ENCODE measurements around the gene ABCG1.

The ABCG1 gene

DNA sequence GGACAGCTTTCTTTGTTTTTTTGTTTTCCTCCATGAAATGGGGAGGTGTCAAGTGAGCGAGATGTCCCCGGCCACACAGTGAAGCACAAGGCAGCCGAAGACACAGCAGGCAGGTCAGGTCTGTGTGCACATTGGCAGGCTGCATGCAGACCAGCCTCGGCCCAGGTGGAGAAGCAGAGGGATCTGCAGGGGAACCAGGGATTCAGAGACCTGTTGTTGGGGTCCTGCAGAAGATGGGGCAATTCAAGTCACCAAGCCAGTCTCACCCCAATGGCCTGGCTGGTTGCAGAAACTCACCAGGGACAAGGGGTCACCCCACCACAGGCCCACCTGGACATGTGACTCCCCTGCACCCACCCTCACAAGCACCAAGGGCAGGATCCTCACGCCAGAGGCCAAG is 4.0 kb upstream of the ABCG1 start:
- no peak for DNase-seq (ENCODE audit: low read depth)

DNA sequence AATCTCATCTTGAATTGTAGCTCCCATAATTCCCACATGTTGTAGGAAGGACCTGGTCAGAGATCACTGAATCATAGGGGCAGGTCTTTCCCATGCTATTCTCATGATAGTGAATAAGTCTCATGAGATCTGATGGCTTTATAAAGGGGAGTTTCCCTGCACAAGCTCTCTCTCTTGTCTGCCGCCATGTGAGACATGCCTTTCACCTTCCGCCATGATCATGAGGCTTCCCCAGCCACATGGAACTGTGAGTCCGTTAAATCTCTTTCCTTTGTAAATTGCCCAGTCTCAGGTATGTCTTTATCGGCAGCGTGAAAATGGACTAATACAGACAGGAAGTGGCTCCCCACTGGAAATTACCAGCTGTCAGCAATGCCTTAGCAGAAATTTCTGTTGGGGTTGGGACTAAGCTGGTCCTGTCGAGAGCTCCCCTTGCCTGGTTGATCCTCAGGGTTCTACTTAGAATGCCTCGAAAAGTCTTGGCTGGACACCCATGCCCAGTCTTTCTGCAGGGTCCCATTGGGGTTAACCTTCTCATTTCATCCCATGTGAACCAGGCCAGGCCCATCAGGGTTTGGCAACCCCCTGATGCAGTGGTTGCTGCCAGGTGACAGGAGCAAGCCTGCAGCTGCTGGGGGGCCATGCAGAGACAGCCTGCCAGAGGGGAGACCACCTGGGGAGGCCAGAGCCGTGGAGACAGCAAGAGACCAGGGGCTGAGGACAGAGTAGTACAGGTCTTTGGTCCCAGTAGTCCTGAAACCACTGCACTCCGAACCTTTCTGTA is 2.8 kb upstream of the ABCG1 start:
- no peak for DNase-seq (ENCODE audit: low read depth)

DNA sequence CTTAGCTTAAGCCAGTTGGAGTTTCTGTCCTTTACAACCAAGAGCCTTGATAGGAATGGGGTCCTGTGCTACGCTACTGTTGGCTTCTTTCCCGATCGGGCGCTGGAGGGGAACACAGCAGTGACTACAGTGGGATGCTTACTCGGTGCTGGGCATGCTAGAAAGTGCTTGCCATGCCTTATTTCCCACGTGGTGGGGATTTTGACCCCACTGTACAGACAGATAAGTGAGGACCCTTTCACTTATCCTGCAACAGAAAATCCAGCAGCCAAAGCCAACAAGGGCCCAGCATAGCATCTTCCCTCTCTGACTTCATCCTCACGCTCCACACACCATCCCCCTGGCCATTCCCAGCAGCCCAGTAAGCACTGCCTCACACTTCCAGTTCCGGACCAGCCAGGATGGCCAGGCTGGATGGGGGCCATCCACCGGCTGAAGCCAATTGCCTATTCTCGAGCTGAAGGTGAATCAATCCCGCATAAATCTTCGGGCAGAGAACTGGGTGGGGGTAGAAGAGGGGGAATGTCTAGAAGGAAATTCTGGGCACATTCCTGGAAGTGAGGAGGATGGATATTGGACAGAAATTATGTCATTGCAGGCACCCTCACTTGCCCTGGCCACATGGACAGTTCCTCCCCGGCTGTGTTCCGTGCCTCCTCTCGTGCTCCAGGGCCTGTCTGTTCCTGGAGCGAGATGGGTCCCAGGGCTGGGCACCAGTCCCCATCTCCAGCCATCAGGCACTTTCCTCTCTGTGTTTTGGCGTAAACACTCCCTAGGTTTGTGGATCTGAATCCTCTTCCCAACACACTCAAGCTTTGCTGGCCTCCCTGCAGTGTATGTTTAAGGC is 2.0 kb upstream of the ABCG1 start:
- no peak for DNase-seq (ENCODE audit: low read depth)

DNA sequence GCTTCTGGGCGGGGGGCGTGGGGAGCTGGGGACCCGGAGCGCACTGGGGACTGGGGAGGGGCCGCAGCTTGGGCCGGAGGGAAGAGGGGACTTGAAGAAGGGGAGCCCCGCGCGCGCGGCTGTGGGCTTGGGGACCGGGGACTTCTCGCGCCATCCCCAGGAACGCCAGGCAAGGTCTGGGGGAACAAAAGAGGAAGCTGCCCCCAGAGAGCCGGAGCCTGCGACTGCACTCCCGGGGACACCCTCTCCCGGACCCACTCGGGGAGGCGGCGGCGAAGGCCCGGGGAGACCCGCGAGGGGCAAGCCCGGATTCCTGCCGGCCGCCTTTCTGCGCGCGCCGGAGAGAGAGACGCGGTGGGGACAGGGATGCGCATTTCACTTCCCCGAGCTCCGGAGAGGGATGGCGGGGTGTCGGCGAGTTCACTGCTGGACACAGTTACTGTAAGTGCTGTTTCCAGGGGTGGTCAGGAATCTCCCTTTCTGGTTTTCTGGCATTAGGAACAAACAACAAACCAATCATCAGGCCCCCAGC is 732 bp downstream of the ABCG1 start:
- DNase-seq (ENCODE audit: low read depth): no peak

DNA sequence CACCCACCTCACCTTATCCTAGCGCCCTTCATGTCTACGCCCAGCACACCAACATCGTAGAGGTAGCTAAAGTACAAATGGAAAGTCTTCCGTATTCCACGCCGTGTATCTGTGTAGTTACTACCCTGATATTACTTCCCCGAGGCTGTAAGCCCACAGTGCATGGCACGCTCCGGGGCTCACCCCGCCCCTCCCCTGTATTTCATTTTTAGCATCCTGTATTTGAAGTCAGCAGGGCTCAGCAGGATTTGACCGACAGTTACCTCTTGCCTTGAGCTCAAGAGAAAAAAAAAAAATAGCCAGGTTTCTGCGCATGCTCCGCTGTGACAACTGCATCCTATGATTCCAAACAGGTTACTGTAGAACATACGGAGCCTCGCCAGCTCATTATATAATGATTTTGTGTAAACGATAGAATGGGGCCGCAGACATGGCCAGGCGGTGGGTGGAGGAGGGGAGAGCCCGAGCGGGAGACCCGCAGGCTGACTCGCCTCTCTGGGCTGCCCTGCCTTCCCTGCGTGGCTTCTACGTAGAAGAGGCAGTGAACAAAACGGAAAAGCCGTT is 1.3 kb downstream of the ABCG1 start:
- DNase-seq (ENCODE audit: low read depth): peak; percentile 47

DNA sequence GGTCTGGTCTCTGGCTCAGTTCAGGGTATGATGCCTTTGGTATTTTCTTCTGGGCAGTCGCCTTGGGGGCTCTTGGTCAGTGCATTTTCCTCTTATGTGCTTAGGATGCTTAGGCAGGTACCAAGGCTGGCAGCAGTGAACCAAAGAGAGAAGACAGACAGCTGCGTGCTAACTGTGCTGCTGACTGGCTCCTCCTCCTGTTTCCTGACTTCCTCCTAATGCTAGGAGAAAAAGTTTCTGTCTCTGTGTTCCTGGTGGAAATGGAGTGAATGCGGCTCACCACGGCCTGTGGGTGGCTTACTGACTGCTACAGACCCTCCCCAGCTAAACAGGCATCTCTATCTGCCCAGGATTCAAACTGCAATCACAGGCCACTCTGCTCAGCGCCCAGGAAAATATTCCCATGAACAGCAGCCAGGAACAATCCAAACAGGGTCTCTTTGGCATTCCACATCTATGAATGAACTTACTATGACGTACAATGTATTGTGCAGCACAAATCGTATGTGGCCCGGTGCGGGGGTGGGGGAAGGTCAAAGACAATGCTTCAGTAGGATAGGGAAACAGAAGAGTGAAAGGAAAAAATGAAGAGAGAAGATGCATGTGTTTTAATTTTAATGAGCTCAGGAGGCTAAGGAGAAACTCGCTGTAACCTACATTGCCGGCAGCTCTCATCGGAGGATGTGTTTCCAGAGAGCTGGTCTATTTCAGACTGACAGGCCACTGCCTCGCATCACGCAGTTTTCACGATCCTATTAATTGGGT is 2.8 kb downstream of the ABCG1 start:
- DNase-seq (ENCODE audit: low read depth): no peak

DNA sequence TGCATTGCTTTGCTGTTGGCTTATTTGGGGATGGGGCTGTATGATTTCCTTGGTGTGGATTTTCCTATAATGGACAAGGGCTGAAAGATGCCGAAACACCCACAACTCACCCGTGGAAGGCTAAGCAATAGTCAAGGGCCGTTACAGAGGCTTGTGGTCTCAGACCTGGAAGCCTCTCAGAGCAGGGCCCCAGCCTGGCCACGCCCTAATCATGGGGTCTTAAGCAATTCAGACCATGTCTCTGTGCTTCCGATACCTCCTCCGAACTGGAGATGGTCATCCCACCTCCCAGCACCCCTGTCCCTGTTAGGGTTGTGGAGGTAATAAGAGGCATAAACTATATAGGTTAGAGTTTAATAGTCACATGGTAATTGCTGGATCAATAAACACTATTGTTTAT is 3.4 kb downstream of the ABCG1 start:
- DNase-seq (ENCODE audit: low read depth): no peak

DNA sequence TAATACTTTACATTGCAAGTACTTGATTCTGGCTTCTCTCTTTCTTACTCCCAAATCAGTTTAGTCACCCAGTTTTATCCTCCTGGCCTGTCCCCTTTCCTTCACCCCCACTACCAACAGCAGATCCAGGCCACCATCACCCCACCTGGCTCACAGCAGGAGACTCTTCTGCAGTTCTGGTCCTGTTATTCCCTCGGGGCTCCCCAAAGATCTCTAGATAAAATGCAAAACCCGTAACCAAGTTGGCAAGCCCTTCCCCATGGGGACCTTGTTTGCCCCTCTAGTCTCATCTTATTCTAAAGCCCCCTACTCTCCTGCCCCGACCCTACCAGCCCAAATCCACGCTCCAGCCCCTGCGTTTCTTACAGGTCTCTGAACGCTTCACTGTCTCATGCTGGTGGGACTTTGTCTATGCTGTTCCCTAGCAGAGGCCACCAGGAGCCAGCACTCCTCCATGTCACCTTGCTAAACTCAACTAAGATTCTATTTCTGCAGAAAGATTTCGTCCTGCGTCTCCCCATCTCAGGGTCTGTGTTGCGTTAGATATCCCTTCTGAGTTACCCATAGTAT is 4.0 kb downstream of the ABCG1 start:
- no peak for DNase-seq (ENCODE audit: low read depth)

DNA sequence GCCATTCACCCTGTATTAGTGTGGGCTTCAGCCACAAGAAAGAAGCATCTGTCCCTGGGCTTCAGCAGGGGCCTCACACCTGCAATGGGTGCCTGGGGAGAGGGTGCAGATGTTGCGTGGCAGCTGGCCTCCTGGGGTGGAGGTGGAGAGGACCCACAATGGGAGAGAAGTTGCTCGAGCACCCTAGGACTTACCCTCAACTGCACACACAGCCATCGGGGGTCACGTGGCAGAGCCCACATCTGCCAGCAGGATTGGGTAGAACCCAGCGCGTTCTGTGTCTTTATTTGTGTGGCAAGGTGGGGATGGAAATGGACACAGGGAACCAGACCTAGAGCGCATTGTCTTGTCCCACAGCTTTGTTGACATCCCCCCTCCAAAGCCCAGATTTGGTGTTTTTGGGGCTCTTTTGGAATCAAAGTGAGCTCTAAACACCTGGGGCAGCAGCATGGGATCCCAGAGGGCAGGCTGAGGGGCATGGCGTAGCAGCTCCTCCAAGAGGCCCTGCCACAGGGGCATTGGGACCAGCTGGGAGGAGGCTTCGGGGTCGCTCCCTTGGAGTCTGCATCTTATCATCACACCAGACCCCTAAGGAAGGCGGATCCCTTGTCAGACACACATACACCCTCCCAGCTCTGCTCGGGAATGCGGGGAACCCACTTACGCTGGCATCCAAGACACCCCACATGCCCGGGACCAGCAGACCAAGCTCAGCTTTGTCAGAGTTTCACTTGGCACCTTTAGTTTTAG is 5.1 kb downstream of the ABCG1 start:
- no peak for DNase-seq (ENCODE audit: low read depth)

DNA sequence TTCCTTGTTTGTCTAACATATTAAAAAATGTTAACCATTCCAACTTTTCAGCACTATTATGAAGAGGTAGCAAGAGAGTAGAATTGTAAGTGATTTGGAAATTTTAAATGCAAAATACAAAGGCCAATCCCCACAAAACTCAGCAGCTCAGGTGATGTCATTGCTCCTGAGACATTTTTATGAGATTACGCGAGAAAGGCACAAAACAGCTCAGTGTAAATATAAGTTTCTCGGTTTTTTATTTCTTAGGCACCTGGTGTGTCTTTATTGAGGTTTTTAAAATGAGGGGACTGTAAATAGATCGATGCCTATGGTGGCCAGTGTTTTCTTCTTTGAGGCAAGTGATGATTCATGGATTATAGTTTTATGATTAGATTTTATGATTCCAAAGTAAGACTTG is 6.1 kb downstream of the ABCG1 start:
- DNase-seq (ENCODE audit: low read depth): no peak

DNA sequence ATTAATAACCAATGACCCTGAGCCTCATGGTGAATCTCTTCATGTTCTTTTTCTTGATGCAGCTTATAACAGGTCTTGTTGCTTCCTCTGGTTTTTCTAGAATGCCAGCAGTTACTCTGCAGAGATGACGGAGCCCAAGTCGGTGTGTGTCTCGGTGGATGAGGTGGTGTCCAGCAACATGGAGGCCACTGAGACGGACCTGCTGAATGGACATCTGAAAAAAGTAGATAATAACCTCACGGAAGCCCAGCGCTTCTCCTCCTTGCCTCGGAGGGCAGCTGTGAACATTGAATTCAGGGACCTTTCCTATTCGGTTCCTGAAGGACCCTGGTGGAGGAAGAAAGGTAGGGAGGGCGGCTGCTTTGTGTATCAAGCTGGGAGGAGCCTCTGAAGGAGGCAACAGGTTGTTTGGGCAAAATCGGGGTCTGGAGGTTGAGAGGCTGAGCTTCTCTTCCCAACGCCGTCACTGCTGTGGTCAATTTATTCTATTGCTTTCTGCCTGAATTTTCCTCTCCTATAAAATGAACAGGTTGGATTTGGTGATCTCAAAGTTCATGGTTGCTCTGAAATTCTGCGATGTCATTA is 6.7 kb downstream of the ABCG1 start:
- DNase-seq (ENCODE audit: low read depth): no peak

DNA sequence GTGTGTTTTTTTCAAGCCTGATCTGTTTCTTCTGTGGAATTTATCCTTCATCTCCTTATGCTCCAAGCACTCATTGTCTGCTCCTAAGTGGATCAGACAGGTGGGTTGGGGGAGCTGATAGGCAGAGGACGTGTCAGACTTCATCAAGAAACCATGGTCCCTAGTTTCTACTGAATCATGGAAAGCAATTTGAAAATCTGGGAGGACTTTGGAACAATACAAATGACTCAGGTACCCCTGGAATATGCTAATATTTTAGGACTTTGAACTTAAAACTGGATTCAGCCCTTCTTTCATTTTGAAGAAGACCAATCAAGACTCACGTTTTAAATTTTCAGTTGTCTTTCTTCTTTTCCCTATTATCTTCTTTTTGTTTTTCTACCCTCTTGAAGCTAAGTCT is 7.7 kb downstream of the ABCG1 start:
- no peak for DNase-seq (ENCODE audit: low read depth)

DNA sequence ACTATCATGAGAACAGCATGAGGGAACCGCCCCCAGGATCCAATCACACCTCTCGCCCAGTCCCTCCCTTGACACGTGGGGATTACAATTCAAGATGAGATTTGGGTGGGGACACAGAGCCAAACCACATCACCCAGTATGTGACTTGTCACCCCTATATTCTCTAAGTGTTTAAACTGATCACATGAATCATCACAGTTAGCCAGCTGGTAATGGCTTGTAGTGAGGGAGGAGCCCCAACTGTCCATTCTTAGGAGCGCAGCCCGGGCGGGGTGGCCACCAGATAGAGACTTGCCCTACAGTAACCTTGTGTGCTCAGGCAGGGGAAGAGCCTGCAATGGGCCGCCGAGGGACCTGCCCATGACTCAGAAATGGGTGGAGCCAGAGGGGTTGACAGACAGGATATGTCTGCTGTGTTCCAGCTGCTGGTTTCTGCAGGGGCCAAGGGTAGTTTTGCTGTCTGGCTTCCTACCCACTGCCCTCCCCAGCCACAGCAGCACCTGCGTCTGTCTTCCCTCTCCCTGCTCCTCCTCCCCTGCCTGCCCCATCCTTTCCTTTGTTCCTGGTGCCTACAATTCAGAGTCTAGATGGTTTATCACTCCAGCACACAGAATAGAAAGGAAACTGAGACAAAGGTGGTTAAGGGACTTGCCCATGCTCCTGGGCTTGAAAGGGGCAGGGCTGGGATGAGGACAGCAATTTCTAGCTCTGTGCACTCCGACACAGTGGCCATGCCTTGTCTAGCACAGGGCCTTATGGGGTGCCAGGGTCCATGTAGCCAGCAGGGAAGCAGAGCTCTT is 9.2 kb downstream of the ABCG1 start:
- DNase-seq (ENCODE audit: low read depth): peak; percentile 80

DNA sequence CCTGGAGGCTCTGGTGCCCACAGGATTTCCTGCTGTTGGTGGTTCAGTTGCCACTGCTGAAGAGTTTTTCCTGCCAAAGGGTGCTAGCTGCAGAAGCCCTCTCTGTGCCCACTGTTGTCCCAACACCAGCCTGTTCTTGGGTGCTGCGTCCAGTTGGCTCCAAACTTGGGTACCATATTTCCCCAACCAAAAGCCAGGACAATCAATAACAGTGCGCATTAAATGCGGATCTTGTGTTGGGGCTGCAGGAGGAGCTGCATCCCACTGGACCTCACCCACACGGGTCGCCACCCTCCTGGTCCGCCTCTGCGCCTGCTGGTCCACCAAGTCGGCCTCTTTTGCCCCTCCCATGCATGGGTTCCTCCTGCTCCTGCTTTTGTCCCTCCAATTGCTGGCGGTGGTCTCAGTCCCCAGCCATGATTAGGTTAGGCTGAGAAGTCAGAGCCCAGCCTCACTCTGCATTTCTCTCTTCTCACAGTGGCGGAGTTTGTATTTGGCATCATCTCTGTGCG is 9.8 kb downstream of the ABCG1 start:
- no peak for DNase-seq (ENCODE audit: low read depth)

DNA sequence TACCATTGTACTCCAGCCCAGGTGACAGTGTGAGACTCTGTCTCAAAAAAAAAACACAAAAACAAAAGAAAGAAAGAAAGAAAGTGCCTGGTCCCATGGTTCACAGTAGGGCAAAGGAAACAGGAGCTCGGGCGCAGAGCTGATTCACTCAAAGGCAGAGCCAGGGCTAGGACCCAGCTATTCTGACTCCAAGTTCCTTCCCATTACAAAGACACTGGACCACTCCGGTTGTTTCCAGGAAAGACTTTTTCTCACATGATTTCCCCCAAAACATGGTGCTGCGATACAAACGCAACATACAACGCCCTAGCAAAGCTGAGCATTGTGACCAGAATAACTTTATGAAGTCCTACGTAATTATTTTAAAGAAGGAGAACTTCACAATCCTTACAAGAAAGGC is 10.7 kb downstream of the ABCG1 start:
- no peak for DNase-seq (ENCODE audit: low read depth)

DNA sequence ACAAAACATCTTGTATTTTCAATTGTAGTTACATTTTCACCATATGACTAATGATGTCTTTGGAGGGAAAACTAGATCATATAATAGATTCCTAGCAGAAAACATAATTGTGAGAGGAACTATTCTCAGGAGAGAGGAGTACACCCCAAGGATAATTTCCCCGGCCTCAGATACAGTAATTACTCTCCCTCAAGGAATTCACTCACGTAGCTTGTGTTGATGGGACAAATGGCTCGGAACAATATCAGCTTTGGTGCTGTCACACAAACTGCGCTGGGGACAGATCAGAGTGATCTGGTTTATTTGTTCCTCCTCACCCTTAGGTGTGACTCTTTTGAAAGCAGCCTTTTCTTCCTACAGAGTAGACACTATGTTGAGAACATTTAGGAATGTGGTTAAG is 11.2 kb downstream of the ABCG1 start:
- no peak for DNase-seq (ENCODE audit: low read depth)

DNA sequence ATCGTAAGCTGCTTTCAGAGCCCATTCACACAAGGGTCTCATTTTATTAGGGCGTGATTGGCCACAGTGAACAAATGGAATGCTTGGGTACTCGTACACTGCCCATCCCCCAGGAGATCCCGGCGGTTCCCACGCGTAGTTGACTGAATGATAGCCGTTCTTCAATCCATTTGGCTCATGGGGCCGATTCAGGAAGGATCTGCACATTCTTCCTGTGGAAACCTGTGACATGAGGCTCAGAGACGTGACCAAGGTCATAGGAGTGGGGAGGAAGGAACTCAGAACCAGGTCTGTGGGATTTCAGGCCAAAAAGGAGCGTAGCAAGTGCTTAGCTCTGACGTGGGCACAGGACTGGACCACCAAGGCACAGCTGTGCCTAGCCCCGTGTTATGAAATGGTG is 11.7 kb downstream of the ABCG1 start:
- no peak for DNase-seq (ENCODE audit: low read depth)

DNA sequence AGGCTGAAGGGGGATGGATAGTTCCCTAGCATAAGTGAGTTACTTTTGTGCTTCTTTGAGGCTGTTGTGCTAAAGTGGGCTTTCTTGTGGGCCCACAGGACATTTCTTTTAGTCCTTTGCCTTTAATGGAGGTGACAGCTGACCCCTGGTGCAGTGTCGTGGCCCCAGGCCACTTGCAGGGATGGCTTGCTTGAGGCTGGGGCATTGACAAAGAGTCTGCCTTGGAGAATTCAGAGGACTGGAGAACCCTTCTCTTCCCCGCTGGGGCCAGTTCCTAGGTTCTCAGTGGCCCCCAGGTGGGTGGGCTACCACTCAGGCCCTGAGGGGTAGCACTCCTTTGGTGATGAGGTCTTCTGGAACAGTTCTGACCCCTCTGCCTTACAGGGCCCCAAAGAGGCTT is 12.8 kb downstream of the ABCG1 start:
- no peak for DNase-seq (ENCODE audit: low read depth)

DNA sequence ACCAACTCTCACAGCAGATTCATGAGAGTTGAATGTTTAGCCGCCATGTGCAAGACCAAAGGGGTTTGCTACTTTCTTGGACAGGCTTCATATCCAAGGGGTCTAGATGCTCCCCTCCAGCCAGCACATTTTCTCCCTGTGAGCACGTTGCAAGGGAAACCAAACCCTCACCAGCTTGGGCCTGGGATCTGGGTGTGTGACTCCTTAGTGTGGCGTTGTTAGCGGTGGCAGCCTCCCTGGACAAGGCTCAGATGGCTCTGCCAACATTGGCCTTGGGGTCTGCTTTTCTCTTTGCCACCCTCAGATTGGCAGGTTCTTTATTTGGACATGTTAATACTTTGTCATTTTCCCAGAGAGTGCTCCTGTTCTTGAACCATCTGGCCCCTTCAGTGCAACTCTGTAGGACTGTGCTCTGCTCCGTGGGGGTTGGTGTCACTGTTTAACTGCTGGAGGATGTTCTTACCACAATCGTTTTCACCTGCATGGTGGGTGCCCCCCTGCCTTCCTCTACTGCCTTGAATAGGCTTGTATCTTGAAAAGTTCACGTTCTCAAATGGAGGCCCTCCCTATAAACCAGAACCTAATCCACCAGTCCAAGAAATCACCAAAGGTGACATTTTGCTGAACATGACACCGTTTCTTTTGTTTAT is 13.4 kb downstream of the ABCG1 start:
- DNase-seq (ENCODE audit: low read depth): no peak

Measured in activated T-cell treated with anti-CD3 and anti-CD28 coated beads for 1 hour (primary cell).